ENCODE measurements around the gene TMEM242.
A peak's percentile ranks its signal among the peaks of the same experiment; 100 is the strongest.
"Not testable (repeated sequence)": the region's sequence is repeated elsewhere in the genome, so short reads cannot be mapped to it uniquely, and the experiment has no call there.

TMEM242 gene

DNA sequence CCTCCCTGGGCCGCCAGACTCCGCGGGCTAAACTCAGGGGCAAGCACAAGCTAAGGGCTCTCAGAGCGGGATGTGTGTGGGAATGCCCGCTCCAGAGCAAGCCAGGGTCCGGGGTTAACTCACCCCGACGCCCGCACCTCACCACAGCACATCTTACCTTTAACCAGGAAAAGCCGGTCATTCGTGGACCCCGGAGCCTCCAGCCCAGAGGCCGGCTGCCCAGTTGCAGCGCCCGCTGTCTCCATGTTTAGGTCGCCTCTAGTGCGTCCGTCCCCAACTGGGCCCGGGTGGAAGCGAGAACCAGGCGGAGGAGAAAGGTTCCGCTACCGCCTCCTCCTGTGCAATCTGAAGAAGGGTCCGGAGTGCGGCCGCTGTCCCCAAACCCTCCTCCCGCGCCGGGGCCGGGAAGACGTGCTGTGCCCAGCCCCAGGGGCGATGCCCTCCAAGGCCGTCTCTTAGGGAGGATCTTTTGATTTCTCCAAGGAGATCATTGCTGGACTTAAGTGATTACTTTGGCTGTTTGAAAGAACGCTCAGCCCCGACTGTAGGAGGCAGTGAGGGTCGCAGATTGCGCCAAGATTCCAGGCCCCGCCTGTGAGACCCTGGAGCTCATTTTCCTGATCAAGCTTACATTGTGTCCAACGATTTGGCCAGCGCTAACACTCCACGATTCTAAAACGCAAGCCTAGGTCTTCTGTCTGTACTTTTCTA lies at the start of gene TMEM242:
TMEM242 (minus strand) TSS at position 265 of the 711 bp plus-strand sequence; CDS start at position 245, 20 bp downstream.
- DNase-seq (ENCODE audit: low read depth in 2 of 2) = peak; percentile 81 to 82

DNA sequence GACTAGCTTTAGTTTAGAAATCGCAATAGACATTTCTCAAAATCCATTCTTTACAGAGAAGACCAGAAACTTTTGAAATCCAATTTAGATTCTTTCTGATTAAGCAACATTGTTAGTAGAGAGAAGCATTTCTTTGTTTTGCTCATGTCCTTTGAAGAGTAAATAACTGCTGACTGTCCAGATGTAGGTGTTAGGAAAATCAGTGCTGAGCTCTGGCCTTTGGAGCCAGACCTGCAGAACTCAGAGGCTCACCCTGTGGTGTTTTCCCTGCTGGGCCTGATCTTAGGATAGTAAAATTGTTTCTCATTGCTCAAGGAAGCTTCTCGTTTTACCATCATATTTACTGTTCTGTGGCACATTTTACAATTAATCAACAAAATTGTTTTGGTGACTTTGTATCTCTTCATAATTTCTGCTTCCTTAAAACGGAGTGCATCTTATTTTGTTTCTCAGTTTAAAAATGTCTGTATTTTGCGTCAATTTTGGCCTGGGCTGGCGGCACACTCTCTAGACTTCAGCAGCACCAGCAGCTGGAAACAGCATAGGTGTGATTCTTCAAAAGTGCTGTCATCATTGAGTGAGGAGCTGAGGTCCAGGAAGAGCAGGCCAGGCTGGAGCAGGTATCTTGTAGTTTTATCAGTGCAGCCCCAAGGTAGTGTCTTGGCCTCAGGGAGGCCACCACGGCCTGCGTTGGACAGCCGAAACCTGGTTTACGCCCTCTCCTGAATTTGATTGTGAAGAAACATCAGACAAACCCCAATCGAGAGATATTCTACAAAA lies 49.4 kb upstream of the TMEM242 start:
- DNase-seq (ENCODE audit: low read depth in 2 of 2) = no peak

DNA sequence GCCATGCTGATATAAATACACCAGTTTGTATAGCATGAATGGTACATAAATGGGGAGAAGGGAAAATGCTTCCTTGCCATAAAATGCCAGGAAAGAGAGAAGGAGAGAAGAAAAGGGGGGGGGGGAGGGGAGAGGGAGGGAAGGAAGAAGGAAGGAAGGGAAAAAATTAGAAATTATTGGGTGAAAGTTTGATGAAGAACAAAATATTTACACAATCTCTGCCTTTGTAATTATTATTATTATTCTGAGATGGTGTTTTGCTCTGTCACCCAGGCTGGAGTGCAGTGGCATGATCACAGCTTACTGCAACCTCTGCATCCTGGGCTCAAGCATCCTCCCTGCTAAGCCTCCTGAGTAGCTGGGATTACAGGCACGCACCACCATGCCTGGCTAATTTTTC lies 47.4 kb upstream of the TMEM242 start:
- no peak for DNase-seq (ENCODE audit: low read depth in 2 of 2)

DNA sequence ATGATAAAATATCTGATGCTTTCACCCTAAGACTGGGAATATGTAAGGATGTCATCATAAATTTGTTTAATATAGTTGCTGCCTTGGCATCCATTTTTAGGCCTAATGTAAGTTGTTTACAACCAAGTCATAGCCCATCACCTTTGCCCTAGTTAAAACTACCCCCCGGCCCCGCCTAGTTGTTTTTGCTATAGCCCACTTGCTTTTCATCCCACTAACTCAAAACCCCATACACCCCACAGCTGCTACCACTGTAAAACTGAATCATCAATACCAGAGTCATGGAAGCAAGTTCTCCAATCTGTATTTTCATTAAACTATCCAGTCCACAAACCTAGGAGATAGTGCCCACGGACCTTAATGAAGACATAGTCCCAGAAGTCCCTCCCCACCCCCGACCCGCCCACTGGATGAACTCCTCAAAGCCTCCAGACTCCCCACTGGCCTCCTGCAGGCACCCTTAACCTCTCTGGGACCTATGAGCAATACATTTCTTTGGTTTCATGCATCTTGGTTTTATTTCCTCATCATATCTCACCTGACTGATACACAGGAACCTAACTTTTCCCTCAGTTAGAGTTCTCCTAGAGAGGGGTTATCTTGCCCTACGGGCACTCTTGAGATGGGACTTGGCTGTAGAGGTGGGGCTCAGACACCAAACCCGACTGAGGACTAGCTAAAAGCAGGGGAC lies 45.2 kb upstream of the TMEM242 start:
- DNase-seq (ENCODE audit: low read depth in 2 of 2) = no peak

DNA sequence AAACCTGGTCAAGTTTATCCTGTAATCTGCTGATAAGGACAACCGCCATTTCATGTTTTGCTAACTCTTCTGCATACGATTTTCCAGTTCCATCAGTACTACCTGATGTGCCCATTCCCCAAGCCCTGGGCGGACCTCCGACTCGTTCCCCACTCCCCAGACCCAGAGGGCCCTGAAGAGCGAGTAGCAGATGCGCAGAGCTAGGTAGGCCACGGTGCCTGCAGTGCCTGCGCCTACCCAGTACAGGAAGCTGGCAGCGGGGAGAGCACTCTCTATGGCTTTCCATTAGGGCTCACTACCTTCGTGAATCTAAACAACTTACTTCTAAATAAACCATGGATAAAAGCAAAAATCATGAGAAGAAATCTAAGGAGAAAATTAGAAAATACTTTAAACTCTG lies 43.3 kb upstream of the TMEM242 start:
- DNase-seq (ENCODE audit: low read depth in 2 of 2) = no peak

DNA sequence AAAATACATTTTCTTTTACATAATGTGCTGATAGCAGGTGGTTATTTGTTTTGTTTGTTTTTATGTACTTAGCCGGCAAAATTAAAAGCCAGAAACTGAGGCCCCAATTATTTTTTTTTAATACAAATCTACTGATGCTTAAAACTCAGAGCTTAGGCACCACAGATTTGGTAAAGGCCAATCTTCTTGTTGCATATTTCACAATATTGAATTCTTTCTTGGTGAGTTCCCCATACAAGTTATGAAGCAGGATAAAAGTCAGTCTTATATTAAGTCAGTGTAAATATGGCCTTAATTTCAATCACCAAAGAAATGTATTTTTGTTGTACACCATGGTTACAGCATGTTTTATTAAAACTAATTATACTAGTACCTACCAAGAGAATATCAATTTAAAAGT lies 41.4 kb upstream of the TMEM242 start:
- no peak for DNase-seq (ENCODE audit: low read depth in 2 of 2)

DNA sequence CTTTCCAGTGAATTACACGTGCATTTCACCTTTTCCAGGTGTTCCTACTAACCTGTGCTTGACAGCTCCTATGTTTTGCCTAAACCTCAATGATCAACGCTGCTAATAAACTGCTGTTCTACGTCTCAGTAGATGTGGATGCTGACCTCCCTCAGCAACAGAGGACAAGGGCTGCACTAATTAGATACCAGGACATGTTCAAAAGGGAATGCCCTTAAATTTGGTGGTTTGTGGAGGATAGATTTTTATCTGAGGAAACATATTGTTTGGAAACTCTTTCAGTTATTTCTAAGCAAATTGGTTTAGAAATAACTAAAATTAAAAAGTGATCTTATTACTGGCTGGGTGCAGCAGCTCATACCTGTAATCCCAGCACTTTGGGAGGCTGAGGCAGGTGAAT lies 38.6 kb upstream of the TMEM242 start:
- no peak for DNase-seq (ENCODE audit: low read depth in 2 of 2)

DNA sequence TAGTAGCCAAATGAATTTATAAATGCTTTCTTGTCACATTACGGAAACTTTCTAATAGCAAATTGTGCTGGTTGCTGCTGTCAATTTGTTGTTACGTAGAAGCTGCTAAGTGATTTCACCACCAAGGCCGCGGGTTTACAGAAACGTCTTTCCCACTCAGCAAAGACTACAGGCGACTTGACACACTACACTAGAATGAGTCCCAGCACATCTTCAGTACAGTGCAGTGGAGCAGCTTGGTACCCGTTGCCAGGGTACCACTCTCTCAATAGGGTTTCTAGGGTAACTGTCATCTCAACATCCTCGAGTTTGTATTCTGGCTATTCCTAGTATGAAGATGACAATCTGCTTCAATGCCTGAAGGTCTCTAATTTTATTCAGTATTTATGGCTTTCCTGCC lies 35.0 kb upstream of the TMEM242 start:
- DNase-seq (ENCODE audit: low read depth in 2 of 2) = no peak

DNA sequence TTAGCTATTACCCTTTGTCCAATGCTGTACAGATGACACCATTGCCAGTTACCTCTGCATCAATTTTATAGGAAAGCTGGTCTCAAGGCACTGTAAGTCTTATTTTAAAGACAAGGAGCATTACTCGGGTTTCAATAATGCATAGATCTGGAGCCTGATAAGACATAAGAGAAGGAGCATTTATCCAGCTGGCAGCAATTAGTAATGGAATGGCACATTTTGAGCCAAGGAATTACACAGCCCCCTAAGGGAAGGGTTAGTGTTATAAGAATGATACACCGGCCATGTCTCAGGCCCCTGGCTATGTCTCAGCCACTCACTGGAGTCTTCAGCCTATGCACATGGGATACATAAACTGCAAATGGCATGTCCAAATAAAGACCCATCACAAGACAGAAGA lies 23.1 kb upstream of the TMEM242 start:
- no peak for DNase-seq (ENCODE audit: low read depth in 2 of 2)

DNA sequence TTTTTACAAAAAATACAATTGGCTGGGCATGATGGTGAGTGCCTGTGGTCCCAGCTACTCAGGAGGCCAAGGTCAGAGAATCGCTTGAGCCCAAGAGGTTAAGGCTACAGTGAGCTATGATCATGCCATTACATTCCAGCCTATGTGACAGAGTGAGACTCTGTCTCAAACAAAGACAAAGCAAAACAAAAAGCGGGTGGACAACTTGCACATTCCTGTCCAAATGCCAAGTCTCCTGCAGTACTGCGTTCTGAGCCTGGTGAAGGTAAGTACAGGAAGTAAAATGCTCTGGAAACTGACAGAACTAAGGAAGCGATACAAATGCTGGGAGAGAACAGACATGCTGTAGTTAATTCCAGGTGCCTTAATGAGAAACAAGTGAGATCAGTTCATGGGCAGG lies 20.4 kb upstream of the TMEM242 start:
- no peak for DNase-seq (ENCODE audit: low read depth in 2 of 2)

DNA sequence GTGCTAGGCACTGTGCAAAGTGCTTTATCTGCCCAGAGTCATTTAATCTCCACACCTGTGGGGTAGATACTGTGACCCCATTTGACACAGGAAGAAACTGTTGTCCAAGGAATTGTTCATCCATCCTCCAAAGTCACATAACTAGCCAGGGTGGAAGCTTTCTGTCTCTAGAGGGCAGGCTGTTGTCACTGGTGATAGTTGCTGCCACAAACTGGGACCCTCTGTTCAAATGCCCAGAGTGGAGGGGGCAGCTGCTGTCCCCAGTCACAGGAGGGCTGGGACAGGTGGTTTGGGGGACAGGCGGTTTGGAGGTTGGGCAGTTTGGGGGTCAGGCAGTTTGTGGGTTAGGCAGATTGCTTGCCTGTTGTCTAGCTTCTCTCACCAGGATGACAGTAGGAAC lies 16.1 kb upstream of the TMEM242 start:
- DNase-seq (ENCODE audit: low read depth in 2 of 2) = no peak

DNA sequence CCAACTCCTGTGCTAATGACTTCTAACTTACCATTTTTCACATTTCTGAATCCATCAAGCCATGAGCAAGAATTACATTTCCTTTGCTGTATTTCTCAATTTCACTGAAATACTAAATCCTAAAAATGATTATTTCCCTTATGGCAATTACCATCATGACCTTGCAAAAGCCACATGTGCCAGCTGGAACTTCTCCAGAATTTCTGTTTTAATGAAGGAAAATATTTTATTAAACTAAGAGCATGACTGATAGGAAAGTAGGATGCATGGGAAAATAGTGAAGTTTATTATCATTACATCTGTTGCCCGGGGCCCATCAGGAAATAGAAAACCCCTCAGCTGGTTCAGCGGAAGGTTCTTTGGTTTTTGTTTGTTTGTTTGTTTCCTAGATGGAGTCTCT lies 14.4 kb upstream of the TMEM242 start:
- no peak for DNase-seq (ENCODE audit: low read depth in 2 of 2)

DNA sequence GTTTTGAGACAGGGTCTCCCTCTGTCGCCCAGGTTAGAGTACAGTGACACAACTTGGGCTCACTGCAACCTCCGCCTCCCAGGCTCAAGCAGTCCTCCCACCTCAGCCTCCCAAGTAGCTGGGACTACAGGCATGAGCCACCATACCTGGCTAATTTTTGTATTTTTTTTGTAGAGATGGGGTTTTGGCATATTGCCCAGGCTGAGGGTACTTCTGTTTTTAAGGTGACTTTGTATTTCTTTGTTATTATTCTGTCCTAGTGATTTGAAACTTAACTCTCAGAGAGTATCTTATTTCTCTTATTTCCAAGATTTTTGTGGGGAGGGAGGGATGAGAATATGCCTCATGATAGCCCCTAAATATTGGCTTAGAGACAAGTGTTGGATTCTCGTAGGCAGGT lies 14.0 kb upstream of the TMEM242 start:
- not testable (repeated sequence) for DNase-seq (ENCODE audit: low read depth in 2 of 2)

DNA sequence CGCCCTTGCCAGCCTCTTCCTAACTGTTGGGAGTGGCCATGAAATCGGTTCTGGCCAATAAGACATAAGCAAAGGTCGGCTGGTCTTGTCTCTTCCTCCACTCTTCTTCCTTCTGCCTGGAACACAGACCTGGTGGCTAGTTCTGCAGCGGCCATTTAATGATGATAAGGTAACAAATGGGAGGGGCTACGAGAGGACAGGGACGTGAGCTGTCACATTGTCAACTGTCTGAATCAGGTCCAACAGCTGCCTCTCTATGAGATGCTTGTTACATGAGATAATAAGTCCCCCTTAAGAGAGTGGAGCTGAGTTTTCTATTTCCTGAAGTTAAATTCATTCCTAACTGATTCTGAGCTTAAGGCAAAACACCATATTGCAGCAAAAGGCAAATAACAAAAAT lies 12.5 kb upstream of the TMEM242 start:
- DNase-seq (ENCODE audit: low read depth in 2 of 2) = no peak

DNA sequence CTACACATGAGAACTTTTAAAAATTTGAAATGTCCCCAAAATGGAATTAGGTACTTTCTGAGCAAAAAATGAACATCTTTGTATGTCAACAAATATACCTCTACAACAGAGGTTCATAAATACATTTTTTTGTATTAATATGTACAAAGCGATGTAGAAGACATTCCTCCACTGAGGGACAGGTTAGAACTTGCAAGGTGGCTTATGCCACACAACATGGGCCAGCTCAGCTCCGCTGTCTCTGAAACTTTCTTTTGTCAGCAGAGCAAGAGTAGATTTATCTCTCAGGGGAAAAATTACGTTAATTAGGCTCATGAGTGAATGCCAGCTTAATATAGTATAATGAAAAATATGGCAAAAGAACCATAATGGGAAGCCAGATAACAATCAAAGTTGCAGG lies 10.6 kb upstream of the TMEM242 start:
- DNase-seq (ENCODE audit: low read depth in 2 of 2) = no peak

DNA sequence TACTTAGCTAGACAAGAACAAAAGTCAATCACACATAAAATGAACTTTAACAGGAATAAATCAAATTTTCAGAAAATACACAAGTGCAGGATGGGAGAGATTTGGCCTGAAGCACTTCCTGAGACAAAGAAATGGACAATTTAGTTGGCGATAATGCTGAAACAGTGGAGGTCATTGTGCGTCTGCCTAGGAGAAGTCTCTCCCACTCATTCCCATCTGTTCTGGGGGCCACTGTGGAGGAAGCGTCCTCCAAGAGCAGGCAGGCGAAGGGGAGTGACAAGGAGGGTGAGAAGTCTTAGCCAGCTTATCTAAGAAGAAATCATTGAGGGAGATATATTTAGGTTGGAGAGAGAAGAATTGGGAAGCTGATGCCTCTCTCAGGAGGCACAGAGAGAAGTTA lies 10.2 kb upstream of the TMEM242 start:
- DNase-seq (ENCODE audit: low read depth in 2 of 2) = no peak

DNA sequence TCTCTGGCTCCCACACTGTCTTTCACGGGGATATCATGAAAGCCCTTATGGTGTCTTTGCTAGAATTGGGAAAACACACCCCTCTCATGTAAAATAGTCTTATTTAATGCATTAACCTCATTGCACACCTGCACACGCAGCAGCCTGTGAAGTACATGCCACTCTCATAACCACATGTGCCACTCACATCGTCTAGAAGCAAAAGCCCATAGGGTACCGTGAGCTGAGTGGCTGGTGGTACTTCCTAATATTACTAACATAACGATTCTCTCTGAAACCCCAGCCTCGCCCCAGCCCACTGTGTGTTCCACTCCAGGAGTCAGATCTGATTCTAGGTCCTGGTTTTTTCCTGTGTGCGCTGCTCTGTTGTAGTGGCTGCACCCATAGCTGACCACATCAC lies 9.5 kb upstream of the TMEM242 start:
- no peak for DNase-seq (ENCODE audit: low read depth in 2 of 2)

DNA sequence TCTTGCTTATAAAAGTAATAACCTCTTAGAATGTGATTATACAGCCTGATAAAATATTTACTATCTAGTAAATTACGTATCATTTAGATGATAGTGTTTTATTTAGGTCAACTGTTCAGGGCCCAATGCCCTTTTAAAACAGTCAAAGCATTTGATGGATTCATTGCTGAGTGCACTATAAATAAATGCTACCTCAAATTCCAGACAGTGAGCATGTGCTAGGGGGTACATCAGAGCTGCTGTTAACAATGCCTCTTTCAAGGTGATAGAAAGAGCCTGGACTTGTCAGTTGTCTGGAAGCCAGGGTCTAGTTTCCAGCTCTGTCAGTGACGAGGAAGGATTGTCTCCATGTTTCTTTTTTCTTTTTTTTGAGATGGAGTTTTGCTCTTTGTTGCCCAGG lies 7.5 kb upstream of the TMEM242 start:
- no peak for DNase-seq (ENCODE audit: low read depth in 2 of 2)

DNA sequence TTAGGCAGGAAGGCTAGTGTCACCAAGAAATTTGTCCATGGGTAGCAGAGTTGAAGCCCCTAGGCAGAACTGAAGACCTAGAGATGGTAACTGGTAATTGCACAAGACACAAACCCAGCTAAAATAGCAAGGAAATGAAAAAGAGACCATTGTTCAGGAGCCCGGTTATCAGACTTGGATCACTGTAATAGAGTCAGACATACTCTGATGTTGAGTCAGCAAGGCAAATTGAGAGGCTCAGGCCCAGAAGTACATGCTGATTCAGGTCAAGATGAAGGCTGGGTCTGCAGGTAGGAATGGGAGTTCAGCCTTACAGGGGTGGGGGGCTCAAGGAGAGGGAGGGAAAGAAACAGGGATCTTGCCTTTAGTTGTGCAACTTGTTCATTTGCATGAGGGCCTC lies 6.5 kb upstream of the TMEM242 start:
- no peak for DNase-seq (ENCODE audit: low read depth in 2 of 2)

DNA sequence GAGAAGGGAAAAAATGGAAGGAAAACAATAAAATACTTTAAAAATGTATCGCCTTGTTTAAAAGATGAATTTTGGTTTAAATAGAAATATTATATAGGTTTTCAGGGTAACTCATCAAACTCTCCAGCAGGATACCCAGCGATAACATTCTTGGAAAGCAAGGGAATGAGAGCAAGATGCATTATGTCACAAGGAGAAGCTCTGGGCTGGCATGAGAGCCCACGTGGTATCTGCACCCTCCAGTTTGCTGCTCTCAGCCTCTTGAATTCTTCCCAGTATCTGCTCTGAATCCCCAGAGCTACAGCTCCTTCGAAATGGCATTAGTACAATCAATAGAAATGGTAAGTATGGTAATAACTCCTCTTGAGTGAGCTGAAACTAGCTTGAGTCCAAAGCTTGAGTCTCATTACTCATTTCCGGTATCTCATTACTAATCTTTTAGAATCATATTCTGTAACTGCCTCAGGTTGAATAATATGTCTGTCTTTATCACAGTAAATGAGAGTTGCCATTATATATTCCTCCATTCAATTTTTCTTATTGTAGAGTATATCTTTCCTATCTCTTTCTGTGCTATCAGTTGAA lies 4.9 kb upstream of the TMEM242 start:
- no peak for DNase-seq (ENCODE audit: low read depth in 2 of 2)

DNA sequence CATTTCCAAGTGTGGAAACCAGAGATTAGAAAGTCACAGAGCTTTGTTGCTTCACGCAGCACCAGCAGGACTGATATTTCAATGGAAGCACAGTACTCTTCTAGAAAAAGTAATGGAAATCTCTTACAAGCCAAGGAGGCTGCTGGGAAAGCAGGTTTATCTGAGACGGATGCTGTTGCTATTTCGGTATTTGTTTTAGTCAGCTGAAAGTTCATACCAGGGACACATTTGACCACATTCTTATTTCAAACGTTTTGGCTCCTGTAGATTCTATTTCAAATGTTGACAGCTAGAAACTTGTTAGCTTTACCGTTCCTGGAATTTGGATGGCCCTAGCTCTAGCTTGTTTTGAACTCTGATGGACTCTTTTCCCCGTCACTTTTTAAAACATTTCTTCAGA lies 3.7 kb upstream of the TMEM242 start:
- no peak for DNase-seq (ENCODE audit: low read depth in 2 of 2)

DNA sequence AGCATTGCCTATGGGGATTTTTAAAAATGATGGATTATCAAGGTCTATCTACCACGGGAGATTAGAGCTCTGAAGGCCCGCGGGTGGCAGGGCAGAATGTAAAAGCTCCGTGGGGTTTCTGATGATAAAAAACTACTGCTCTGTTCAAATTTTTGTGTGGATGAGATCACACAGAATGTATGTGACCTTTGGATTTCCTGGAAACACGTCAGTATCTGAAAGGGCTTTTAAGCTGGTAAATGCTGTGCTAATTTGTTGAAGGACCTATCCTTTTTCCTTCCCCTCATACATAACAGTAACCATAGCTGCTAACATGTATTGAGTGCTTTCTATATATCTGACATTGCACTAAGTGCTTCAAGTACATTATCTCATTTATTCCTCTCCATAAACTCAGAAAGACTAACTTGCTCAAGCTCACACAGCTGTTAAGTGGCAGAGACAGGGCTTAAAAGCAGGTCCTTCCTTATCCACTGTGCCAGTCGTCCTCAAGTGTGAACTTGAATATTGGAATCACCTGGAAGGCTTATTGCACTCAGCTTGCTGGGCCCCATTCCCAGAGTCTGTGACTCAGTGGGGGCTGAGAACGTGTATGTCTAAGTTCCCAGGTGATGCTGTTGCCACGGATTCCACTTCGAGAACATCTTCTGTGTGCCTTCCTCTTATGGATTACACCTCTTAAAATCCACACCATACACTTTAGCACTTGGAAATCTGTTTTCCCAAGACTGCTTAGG lies 1.9 kb upstream of the TMEM242 start:
- DNase-seq (ENCODE audit: low read depth in 2 of 2) = no peak

Measured in stimulated activated CD8-positive, alpha-beta memory T cell treated with anti-CD3 and anti-CD28 coated beads, Interleukin-7, amount 100 ng/mL, for 1 hour (primary cell).